HepG2 (cell line): ENCODE data around the gene NFE2. TPM values are rescaled to one million over a fixed set of nuclear protein-coding genes. Genes with fewer than 3 reads are reported as not detected.

Experiments
- ATAC-seq: fragments of 200-7000 bp; cut with Tn5 transposase; 3 replicates; pipeline ENCODE4 v1.9.1; 2020; ENCODE audit warnings: mild to moderate bottlenecking, moderate library complexity
- BruUV-seq: library from RNA; stranded (reverse); fragments of 400-500 nt; replicated peaks from 2 replicates; lab custom pipeline; 2021; lab: Mats Ljungman, UMichigan
- CTCF ChIA-PET: fragments of 300-600 bp; formaldehyde crosslinking; extraction: SDS; loops from one replicate; lab custom pipeline; 2021; ENCODE audit warnings: low total read pairs, inconsistent platforms, low intra/inter-chr PET ratio; lab: Yijun Ruan, JAX
- POLR2A ChIA-PET: fragments of 350-600 bp; sonication (Branson Sonifier 250); formaldehyde crosslinking; loops from one replicate; lab custom pipeline; 2020; ENCODE audit warnings: antibody characterized with exemption, inconsistent platforms; lab: Yijun Ruan, JAX
- DNase-seq: peaks from one replicate; pipeline ENCODE4 v3.0.0-alpha.2; 2015; ENCODE audit warnings: low spot score
- FAIRE-seq: peaks from 3 replicates; lab custom pipeline; 2011; peaks lifted over from hg19 to GRCh38; lab: Jason Lieb, UNC
- H2AFZ ChIP-seq: one replicate; pipeline ENCODE4 v1.6.1; 2011; ENCODE audit warnings: low read length, inconsistent platforms
- H3K27ac ChIP-seq: fragments of 300-600 bp; 3 replicates; pipeline ENCODE4 v1.8.0; 2011; ENCODE audit warnings: mixed run types, mild to moderate bottlenecking, mixed read lengths, low read length, inconsistent platforms; ENCODE audit not compliant: insufficient read depth; ENCODE audit errors: extremely low read length
- H3K27me3 ChIP-seq, 2 experiments: fragments of 200-600 bp in 1 of 2; 2 replicates in 1 of 2; 3 replicates in 1 of 2; pipeline versions ENCODE4 v1.6.0 to v1.8.0; 2011; ENCODE audit warnings: low read length in 2 of 2, mild to moderate bottlenecking in 2 of 2, moderate library complexity in 2 of 2, inconsistent platforms in 1 of 2; ENCODE audit not compliant: insufficient read depth in 2 of 2, control insufficient read depth in 1 of 2
- H3K36me3 ChIP-seq, 2 experiments: fragments of 200-600 bp in 1 of 2; replicated peaks in 1 of 2; 2 replicates in 1 of 2; 3 replicates in 1 of 2; pipeline versions ENCODE4 v1.5.1 to v1.8.0; 2011; ENCODE audit warnings: low read length in 2 of 2, inconsistent platforms in 1 of 2; ENCODE audit not compliant: insufficient read depth in 2 of 2, control insufficient read depth in 1 of 2
- H3K4me1 ChIP-seq: 2 replicates; pipeline ENCODE4 v1.5.1; 2012; ENCODE audit warnings: low read length, inconsistent platforms; ENCODE audit not compliant: insufficient read depth
- H3K4me2 ChIP-seq: 2 replicates; pipeline ENCODE4 v1.6.0; 2011; ENCODE audit warnings: low read depth, low read length, inconsistent platforms
- H3K4me3 ChIP-seq, 3 experiments: fragments of 200-600 bp in 1 of 3; sonication (generic), shearing (Covaris generic) in 1 of 3; replicated peaks in 1 of 3; 2 replicates each; pipeline ENCODE4 v1.5.1; 2011 to 2016; ENCODE audit warnings: low read length in 3 of 3, inconsistent platforms in 2 of 3, low read depth in 2 of 3, mild to moderate bottlenecking in 2 of 3, control low read depth in 1 of 3, mixed read lengths in 1 of 3; ENCODE audit not compliant: insufficient read depth in 1 of 3
- H3K79me2 ChIP-seq: one replicate; pipeline ENCODE4 v1.6.1; 2011; ENCODE audit warnings: low read length, inconsistent platforms; ENCODE audit not compliant: insufficient read depth
- H3K9ac ChIP-seq: 2 replicates; pipeline ENCODE4 v1.6.0; 2011; ENCODE audit warnings: mild to moderate bottlenecking, low read depth, low read length, inconsistent platforms; ENCODE audit not compliant: insufficient read depth
- H3K9me3 ChIP-seq: 2 replicates; pipeline ENCODE4 v1.5.1; 2012; ENCODE audit warnings: mild to moderate bottlenecking, low read length
- H4K20me1 ChIP-seq: 2 replicates; pipeline ENCODE4 v1.6.0; 2011; ENCODE audit warnings: inconsistent platforms, mild to moderate bottlenecking, low read length, moderate library complexity; ENCODE audit not compliant: insufficient read depth
- CAMTA2 ChIP-seq: sonication (generic); formaldehyde crosslinking; IDR thresholded peaks from 2 replicates; pipeline ENCODE4 v1.4.0; 2020; ENCODE audit warnings: mild to moderate bottlenecking, missing genetic modification reagents, borderline replicate concordance
- KDM4B ChIP-seq: sonication (generic); formaldehyde crosslinking; IDR thresholded peaks from 2 replicates; pipeline ENCODE4 v1.4.0; 2020; ENCODE audit warnings: missing genetic modification reagents
- KLF15 ChIP-seq: sonication (generic); formaldehyde crosslinking; IDR thresholded peaks from 2 replicates; pipeline ENCODE4 v1.8.1; 2023; ENCODE audit warnings: borderline replicate concordance, mild to moderate bottlenecking, inconsistent platforms, missing genetic modification reagents, mixed read lengths
- MTA3 ChIP-seq: sonication (generic); formaldehyde crosslinking; IDR thresholded peaks from 2 replicates; pipeline ENCODE4 v1.4.0; 2020; ENCODE audit warnings: missing genetic modification reagents
- MXD4 ChIP-seq: IDR thresholded peaks from 2 replicates; pipeline ENCODE4 v1.6.1; 2016; ENCODE audit warnings: mild to moderate bottlenecking, missing biosample characterization, missing genetic modification reagents
- RBAK ChIP-seq: sonication (generic); formaldehyde crosslinking; IDR thresholded peaks from 2 replicates; pipeline ENCODE4 v1.5.1; 2020; ENCODE audit warnings: mild to moderate bottlenecking, missing genetic modification reagents
- SATB2 ChIP-seq: sonication (generic); formaldehyde crosslinking; IDR thresholded peaks from 2 replicates; pipeline ENCODE4 v1.5.0; 2020; ENCODE audit warnings: missing genetic modification reagents
- SMAD3 ChIP-seq: sonication (generic); formaldehyde crosslinking; IDR thresholded peaks from 2 replicates; pipeline ENCODE4 v1.4.0; 2020; ENCODE audit warnings: missing genetic modification reagents
- SMAD9 ChIP-seq: sonication (generic); formaldehyde crosslinking; IDR thresholded peaks from 2 replicates; pipeline ENCODE4 v1.5.1; 2020; ENCODE audit warnings: mild to moderate bottlenecking, missing genetic modification reagents
- SP1 ChIP-seq, 2 experiments: fragments of 450-650 bp in 1 of 2; sonication (generic) in 1 of 2; formaldehyde crosslinking in 1 of 2; IDR thresholded peaks; 2 replicates each; pipeline versions ENCODE4 v1.4.0 to v1.6.1; 2016 to 2020; ENCODE audit warnings: missing genetic modification reagents in 1 of 2
- WGBS: methylation state at CpG from one replicate; pipeline ENCODE4 v1.1.6; 2017; ENCODE audit warnings: low lambda C conversion rate; 5-methylcytosine and 5-hydroxymethylcytosine counted together
- in situ Hi-C: cut with HindIII; loops from 2 replicates; pipeline ENCODE4 v1.10.0; 2017; ENCODE audit warnings: low pct_unique_long_range_greater_than_20kb; ENCODE audit not compliant: extremely low pct_ligation_motif_present
- intact Hi-C: fragments of 100-400 bp; cut with micrococcal nuclease; formaldehyde crosslinking; loops from one replicate; pipeline ENCODE4 v1.10.0; 2022; ENCODE audit not compliant: unreplicated experiment
- polyA plus RNA-seq, 8 experiments: library from polyadenylated mRNA; depleted of rRNA in 3 of 8; stranded (reverse) in 7 of 8; unstranded in 1 of 8; fragments of >200 nt; fragmentation: Illumina TruSeq in 4 of 8; extraction: Trizol in 4 of 8; gene quantifications; 2 replicates each; pipeline versions ENCODE4 v1.2.1 to v1.2.3, GENCODE V29; 2011 to 2016; ENCODE audit warnings: low read depth in 4 of 8, missing spikeins in 1 of 8, mixed read lengths in 1 of 8; ENCODE audit not compliant: insufficient read depth in 1 of 8
- total RNA-seq, 5 experiments: library from RNA; depleted of rRNA; stranded (reverse); fragments of >200 nt; fragmentation: Illumina TruSeq; extraction: Trizol; gene quantifications; 2 replicates each; pipeline ENCODE4 v1.2.3, GENCODE V29; 2016; ENCODE audit warnings: low read depth in 1 of 5
- TF ChIP-seq, protein P1 (sequence below): IDR thresholded peaks from 2 replicates; pipeline ENCODE4 v1.6.1; 2016; ENCODE audit warnings: mild to moderate bottlenecking
- TF ChIP-seq, protein P2 (sequence below): sonication (generic); formaldehyde crosslinking; IDR thresholded peaks from 2 replicates; pipeline ENCODE4 v1.4.0; 2020; ENCODE audit warnings: missing genetic modification reagents
- TF ChIP-seq, protein P3 (sequence below): sonication (generic); formaldehyde crosslinking; IDR thresholded peaks from 2 replicates; pipeline ENCODE4 v1.8.1; 2022; ENCODE audit warnings: mild to moderate bottlenecking, missing genetic modification reagents
- TF ChIP-seq, protein P4 (sequence below): sonication (generic); formaldehyde crosslinking; IDR thresholded peaks from 2 replicates; pipeline ENCODE4 v1.4.0; 2020; ENCODE audit warnings: missing genetic modification reagents

Gene NFE2
- total and polyA plus RNA-seq, 2 of the 13 experiments (the other 11 are each of a cell fraction or from before 2014, with no cell fraction given), result 4.5 to 7.8 TPM

DNA sequence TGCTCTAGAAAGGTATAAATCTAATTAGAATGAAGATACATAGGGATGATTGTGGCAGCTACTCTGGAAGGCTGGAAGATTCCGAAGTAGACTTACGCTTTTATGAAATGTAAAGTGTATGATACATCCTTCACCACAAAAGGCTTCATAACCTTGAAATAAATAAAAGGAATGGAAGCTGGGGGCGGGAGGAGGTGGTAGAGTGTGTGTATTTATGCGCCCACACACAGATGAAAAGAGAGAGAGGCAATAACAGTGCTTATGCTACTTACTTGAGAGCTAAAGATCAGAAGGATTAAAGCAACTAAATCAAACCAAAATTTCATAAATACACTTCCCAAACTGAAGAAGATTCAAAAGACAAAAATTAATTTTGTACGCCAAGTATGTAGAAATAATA lies 51.3 kb downstream of the NFE2 start (continued):
- no peak for TF ChIP-seq MTA3 (CRISPR knock-in tag)
- TF ChIP-seq KLF15 (CRISPR knock-in tag), result no peak
- TF ChIP-seq SATB2 (CRISPR knock-in tag), result no peak
- TF ChIP-seq, protein P1, sequence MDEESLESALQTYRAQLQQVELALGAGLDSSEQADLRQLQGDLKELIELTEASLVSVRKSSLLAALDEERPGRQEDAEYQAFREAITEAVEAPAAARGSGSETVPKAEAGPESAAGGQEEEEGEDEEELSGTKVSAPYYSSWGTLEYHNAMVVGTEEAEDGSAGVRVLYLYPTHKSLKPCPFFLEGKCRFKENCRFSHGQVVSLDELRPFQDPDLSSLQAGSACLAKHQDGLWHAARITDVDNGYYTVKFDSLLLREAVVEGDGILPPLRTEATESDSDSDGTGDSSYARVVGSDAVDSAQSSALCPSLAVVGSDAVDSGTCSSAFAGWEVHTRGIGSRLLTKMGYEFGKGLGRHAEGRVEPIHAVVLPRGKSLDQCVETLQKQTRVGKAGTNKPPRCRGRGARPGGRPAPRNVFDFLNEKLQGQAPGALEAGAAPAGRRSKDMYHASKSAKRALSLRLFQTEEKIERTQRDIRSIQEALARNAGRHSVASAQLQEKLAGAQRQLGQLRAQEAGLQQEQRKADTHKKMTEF (CRISPR knock-in tag), result no peak
- TF ChIP-seq KDM4B, result no peak
- TF ChIP-seq, protein P2, sequence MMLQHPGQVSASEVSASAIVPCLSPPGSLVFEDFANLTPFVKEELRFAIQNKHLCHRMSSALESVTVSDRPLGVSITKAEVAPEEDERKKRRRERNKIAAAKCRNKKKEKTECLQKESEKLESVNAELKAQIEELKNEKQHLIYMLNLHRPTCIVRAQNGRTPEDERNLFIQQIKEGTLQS (CRISPR knock-in tag), result no peak
- no peak for TF ChIP-seq RBAK (CRISPR knock-in tag)

DNA sequence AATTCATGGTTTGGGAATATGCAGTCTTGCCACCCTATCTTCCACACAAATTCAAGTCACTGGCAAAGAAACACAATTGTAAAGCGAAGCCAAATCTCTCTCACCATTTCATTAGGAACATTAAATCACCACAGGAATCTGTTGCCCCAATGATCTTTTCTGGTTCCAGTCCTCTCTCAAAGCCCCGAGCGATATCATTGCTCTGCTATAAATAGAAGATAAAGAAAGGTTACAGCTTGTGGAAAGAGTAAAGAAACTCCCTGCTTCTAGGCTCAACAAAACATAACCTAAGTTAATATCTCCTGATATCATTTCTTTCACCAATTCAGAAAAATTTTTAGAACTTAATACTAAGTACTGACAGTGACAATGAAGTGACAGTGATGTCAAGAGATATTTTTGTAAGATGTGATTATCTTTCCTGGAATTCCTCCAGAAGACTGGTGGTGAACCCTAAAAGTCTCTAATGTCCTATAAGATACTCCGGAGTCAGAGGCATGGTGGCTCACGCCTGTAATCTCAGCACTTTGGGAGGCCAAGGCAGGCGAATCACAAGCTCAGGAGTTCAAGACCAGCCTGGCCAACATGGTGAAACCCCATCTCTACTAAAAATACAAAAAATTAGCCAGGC lies 54.7 kb downstream of the NFE2 start:
- DNase-seq (no peak), ATAC-seq (no peak), FAIRE-seq (no peak)
- Histone ChIP-seq H3K9ac (no peak overlapping the region), H3K27ac (no peak overlapping the region), H2AFZ (no peak overlapping the region), H3K27me3 (no peaks in the 10 kb centered on the region), H3K9me3 (no peaks in the 10 kb centered on the region), H4K20me1 (no peaks in the 10 kb centered on the region), H3K79me2 (no peaks in the 10 kb centered on the region), H3K4me2 (no peak overlapping the region), H3K4me1 (no peaks in the 10 kb centered on the region), H3K4me3 (no peak overlapping the region), H3K36me3 (peaks cover 6 to 23% of the 10 kb centered on the region in 2 experiments)
- intact Hi-C loops (no loop called here), in situ Hi-C loops (no loop called here)
- ChIA-PET CTCF (no interaction called here), POLR2A (no interaction called here)
- WGBS, result 96% methylated on average over 6 of the region's 6 CpGs
- BruUV-seq, result no TSS peak
- TF ChIP-seq MXD4 (CRISPR knock-in tag), result no peak
- TF ChIP-seq SMAD9 (CRISPR knock-in tag), result no peak
- TF ChIP-seq CAMTA2 (CRISPR knock-in tag), result no peak
- TF ChIP-seq SMAD3 (CRISPR knock-in tag), result no peak
- TF ChIP-seq, protein P3, sequence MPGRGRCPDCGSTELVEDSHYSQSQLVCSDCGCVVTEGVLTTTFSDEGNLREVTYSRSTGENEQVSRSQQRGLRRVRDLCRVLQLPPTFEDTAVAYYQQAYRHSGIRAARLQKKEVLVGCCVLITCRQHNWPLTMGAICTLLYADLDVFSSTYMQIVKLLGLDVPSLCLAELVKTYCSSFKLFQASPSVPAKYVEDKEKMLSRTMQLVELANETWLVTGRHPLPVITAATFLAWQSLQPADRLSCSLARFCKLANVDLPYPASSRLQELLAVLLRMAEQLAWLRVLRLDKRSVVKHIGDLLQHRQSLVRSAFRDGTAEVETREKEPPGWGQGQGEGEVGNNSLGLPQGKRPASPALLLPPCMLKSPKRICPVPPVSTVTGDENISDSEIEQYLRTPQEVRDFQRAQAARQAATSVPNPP (CRISPR knock-in tag), result no peak
- no peak for TF ChIP-seq SP1 (IDR thresholded peaks at IDR 0.05)
- no peak for TF ChIP-seq SP1 (CRISPR knock-in tag; IDR thresholded peaks at IDR 0.05)
- TF ChIP-seq, protein P4, sequence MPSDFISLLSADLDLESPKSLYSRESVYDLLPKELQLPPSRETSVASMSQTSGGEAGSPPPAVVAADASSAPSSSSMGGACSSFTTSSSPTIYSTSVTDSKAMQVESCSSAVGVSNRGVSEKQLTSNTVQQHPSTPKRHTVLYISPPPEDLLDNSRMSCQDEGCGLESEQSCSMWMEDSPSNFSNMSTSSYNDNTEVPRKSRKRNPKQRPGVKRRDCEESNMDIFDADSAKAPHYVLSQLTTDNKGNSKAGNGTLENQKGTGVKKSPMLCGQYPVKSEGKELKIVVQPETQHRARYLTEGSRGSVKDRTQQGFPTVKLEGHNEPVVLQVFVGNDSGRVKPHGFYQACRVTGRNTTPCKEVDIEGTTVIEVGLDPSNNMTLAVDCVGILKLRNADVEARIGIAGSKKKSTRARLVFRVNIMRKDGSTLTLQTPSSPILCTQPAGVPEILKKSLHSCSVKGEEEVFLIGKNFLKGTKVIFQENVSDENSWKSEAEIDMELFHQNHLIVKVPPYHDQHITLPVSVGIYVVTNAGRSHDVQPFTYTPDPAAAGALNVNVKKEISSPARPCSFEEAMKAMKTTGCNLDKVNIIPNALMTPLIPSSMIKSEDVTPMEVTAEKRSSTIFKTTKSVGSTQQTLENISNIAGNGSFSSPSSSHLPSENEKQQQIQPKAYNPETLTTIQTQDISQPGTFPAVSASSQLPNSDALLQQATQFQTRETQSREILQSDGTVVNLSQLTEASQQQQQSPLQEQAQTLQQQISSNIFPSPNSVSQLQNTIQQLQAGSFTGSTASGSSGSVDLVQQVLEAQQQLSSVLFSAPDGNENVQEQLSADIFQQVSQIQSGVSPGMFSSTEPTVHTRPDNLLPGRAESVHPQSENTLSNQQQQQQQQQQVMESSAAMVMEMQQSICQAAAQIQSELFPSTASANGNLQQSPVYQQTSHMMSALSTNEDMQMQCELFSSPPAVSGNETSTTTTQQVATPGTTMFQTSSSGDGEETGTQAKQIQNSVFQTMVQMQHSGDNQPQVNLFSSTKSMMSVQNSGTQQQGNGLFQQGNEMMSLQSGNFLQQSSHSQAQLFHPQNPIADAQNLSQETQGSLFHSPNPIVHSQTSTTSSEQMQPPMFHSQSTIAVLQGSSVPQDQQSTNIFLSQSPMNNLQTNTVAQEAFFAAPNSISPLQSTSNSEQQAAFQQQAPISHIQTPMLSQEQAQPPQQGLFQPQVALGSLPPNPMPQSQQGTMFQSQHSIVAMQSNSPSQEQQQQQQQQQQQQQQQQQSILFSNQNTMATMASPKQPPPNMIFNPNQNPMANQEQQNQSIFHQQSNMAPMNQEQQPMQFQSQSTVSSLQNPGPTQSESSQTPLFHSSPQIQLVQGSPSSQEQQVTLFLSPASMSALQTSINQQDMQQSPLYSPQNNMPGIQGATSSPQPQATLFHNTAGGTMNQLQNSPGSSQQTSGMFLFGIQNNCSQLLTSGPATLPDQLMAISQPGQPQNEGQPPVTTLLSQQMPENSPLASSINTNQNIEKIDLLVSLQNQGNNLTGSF (CRISPR knock-in tag), result no peak
